H1 (cell line): ENCODE measurements around the gene MCAT. TPM values are rescaled to one million over a fixed set of nuclear protein-coding genes. Genes with fewer than 3 reads are reported as not detected.

Experiments used
- CHD7 ChIP-seq: fragments of 300-600 bp; sonication (generic); IDR thresholded peaks from 2 replicates; pipeline ENCODE4 v1.7.1; 2012; ENCODE audit warnings: low read length, moderate library complexity, mild to moderate bottlenecking, inconsistent platforms; ENCODE audit not compliant: insufficient replicate concordance
- E2F6 ChIP-seq: IDR thresholded peaks from 2 replicates; pipeline ENCODE4 v1.6.1; 2012; ENCODE audit warnings: inconsistent platforms
- EGR1 ChIP-seq: IDR thresholded peaks from 2 replicates; pipeline ENCODE4 v1.6.1; 2011; ENCODE audit warnings: low read depth, low read length, borderline replicate concordance
- HDAC6 ChIP-seq: IDR thresholded peaks from one replicate; pipeline ENCODE4 v1.7.1; 2012; ENCODE audit warnings: low read depth, mild to moderate bottlenecking, inconsistent platforms, low read length, moderate library complexity
- PHF8 ChIP-seq: fragments of 200-600 bp; sonication (generic); conservative IDR thresholded peaks from 2 replicates; pipeline ENCODE4 v1.7.1; 2012; ENCODE audit warnings: low read depth, mild to moderate bottlenecking, inconsistent platforms, low read length, moderate library complexity
- RNF2 ChIP-seq: fragments of 200-900, 300-1000 bp; sonication (generic); IDR thresholded peaks from 2 replicates; pipeline ENCODE4 v1.7.1; 2016; ENCODE audit warnings: borderline replicate concordance, low read depth, mild to moderate bottlenecking, antibody characterized with exemption, low read length; ENCODE audit not compliant: poor library complexity, severe bottlenecking; ENCODE audit errors: missing control alignments
- TBP ChIP-seq: IDR thresholded peaks from 2 replicates; pipeline ENCODE4 v1.6.1; 2011; ENCODE audit warnings: low read depth, low read length, improper control_type of control experiment
- TCF12 ChIP-seq: IDR thresholded peaks from 2 replicates; pipeline ENCODE4 v1.6.1; 2011; ENCODE audit warnings: low read depth, mild to moderate bottlenecking, low read length
- USF2 ChIP-seq: IDR thresholded peaks from 2 replicates; pipeline ENCODE4 v1.6.1; 2011; ENCODE audit warnings: low read length, improper control_type of control experiment
- ZNF274 ChIP-seq: IDR thresholded peaks from 2 replicates; pipeline ENCODE4 v1.7.0; 2012; ENCODE audit warnings: low read length, borderline replicate concordance; ENCODE audit errors: extremely low read depth
- polyA plus RNA-seq, 7 experiments: library from polyadenylated mRNA; depleted of rRNA in 3 of 7; stranded (reverse) in 5 of 7; unstranded in 2 of 7; fragments of >200 nt in 5 of 7; fragments of 200-250 nt in 2 of 7; gene quantifications; 1 replicate in 5 of 7; 2 replicates in 1 of 7; 4 replicates in 1 of 7; pipeline versions ENCODE4 v1.2.1 to v1.2.3, GENCODE V29; 2011 to 2013; ENCODE audit warnings: missing spikeins in 2 of 7, mixed read lengths in 2 of 7
- total RNA-seq: library from RNA; stranded (reverse); fragmentation: NEBNext Ultra II Directional; extraction: Animal tissue kit (Norgen Biotek cat#: 25700); gene quantifications from 2 replicates; pipeline ENCODE4 v1.2.1, GENCODE V29; 2021

MCAT gene
- total and polyA plus RNA-seq, 2 of the 8 experiments (the other 6 are each of a cell fraction or from before 2014, with no cell fraction given): 15.8 to 17.4 TPM

GRCh38 chr22:43176090-43176489 is 32.9 kb upstream of the MCAT start (continued):
- no peak for TF ChIP-seq CHD7
- TF ChIP-seq ZNF274: no peak
- no peak for TF ChIP-seq USF2
- no peak for TF ChIP-seq TBP
- TF ChIP-seq RNF2: no peak
- TF ChIP-seq PHF8: no peak
- no peak for TF ChIP-seq E2F6
- no peak for TF ChIP-seq EGR1
- no peak for TF ChIP-seq TCF12
- TF ChIP-seq HDAC6: no peak
